ENCODE measurements around the gene ADRA2C.

The ADRA2C gene

DNA sequence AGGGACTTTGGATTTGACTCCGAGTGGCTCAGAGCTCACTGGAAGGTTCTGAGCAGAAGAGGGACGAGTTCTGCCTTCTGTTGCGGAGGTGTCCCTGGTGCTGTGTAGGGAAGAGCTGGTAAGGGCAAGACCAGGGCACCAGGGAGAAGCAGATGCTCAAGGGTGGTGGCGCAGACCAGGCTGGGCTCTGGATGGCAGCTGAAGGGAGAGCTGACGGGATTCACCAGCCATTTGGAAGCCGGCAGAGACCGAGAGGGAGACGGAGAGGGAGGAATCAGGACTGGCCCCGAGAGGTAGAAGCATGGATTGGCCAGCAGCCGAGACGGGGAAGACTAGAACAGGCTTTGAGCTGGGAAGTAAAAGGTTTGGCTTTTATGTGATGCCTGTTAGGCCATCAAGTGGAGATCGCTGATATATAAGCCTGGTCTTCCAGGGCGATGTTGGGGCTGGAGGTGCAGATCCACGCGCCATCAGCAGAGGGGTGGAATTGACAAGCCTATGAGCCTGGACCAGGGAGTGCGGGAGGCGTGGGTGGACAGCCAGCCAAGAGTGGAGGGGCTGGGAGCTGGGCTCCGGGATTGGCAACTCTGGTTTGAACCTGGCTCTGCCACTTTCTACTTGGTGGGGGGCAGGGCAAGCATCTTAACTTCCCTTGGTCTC lies 43.4 kb downstream of the ADRA2C start:
- TF ChIP-seq, protein P1, sequence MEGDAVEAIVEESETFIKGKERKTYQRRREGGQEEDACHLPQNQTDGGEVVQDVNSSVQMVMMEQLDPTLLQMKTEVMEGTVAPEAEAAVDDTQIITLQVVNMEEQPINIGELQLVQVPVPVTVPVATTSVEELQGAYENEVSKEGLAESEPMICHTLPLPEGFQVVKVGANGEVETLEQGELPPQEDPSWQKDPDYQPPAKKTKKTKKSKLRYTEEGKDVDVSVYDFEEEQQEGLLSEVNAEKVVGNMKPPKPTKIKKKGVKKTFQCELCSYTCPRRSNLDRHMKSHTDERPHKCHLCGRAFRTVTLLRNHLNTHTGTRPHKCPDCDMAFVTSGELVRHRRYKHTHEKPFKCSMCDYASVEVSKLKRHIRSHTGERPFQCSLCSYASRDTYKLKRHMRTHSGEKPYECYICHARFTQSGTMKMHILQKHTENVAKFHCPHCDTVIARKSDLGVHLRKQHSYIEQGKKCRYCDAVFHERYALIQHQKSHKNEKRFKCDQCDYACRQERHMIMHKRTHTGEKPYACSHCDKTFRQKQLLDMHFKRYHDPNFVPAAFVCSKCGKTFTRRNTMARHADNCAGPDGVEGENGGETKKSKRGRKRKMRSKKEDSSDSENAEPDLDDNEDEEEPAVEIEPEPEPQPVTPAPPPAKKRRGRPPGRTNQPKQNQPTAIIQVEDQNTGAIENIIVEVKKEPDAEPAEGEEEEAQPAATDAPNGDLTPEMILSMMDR (IDR thresholded peaks at IDR 0.05), result no peak

DNA sequence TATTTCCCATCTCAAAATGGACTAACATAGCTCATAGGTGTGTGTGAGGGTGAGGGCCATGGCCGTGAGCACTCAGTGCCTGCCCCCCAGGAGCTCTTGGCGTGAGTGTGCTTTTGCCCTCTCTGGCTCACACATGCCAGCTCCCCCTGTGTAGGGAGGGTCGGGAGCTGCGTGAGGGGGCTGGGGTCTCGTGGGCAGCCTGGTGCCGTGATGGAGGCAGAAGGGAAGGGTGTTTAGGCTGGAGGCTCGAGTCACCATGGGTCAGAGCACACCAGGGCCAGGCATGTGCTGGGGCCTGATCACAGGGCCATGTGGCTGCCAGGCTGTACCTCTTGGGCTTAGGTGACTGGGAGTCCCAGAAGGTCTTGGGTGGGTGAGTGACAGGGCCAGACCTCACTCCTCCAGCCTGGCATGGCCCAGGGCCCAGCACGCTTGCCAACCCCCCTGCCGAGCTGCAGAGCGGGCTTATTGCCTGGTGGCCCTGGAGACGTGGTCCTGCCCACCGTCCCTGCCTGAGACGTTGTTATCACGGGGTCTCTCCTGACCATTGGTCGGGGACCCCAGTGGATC lies 44.0 kb downstream of the ADRA2C start:
- TF ChIP-seq, protein P1 (IDR thresholded peaks at IDR 0.05), result no peak

DNA sequence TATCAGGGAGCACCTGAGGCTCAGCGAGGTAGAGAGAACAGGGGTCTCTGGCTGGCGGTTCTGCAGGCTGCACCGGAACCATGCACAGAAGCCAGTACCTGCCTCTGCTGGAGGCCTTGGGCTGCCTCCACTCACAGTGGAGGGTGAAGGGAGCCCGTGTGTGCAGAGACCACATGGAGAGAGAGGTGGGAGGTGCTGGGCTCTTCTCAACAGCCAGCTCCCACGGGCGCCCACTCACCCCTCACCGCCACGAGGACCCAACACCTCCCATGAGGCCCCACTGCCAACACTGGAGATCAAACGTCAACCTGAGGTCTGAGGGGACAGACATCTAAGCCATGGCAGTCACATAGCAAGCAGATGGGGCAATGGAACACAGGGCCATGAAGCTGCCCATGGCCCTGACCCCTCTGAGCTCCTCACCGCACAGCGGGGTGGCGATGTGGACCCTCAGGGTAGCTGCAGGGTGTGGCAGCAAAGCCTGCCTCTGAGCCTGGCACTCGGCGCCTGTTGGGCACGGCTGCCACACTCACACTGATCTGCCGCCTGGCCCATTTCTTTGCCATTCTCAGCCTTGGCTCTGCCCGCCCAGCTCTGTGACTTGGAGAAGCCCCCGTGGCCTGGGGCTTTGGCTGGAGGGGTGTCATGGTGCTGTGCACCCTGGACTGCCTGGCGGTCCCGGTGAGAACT lies 44.8 kb downstream of the ADRA2C start:
- TF ChIP-seq, protein P1 (IDR thresholded peaks at IDR 0.05), result no peak

DNA sequence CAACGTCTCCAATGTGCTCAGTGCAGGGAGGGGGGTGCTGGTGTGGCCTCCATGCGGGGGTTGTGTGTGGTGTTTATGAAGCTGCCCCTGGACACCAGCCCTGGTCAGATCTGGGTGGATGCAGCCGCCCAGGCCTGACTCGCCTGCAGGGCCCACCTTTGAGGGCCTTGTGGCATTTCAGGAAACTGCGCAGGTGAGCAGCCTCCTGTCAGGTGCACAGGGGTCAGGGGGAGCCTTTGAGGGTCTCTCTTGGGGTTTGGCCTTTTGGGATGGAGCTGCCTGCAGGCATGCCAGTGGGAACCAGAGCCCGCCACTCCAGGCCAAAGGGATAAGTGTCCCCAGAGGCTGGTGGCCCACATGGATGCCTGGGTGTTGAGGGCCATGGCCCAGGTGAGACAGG lies 45.4 kb downstream of the ADRA2C start:
- TF ChIP-seq, protein P1 (IDR thresholded peaks at IDR 0.05), result no peak

DNA sequence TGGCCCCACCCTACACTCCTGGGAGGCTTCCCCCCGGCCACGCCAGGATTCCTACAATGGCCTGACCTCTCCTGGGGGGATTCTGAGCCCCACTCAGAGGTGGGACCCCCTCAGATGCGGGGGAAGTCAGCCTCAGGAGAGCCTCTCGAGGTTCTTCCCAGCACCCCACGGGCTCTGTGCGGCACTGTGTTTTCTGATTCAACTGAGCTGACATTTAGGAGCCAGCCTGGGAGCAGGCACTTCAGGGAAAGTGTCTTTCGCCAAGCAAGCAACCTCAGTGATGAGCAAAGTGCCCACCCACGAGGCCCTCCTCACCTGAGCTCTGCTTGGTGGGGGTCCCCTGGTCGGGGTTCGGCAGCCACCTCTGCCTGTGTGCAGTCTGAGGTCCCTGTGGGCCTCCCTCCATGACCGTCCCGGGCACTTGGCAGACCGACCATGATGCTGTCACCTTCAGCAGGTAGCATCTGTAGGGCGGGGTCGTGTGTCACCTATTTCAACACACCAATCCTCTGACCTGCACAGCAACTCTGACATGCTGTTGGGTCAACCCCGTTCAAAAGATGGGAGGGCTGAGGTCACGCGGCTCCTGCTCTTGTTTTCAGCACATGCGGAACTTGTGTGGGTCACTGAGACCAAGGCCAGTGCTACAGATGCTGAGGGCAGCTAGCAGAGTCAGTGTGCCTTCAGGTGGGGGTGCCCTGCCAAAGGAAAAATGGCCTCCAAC lies 46.2 kb downstream of the ADRA2C start:
- TF ChIP-seq, protein P1 (IDR thresholded peaks at IDR 0.05), result no peak

DNA sequence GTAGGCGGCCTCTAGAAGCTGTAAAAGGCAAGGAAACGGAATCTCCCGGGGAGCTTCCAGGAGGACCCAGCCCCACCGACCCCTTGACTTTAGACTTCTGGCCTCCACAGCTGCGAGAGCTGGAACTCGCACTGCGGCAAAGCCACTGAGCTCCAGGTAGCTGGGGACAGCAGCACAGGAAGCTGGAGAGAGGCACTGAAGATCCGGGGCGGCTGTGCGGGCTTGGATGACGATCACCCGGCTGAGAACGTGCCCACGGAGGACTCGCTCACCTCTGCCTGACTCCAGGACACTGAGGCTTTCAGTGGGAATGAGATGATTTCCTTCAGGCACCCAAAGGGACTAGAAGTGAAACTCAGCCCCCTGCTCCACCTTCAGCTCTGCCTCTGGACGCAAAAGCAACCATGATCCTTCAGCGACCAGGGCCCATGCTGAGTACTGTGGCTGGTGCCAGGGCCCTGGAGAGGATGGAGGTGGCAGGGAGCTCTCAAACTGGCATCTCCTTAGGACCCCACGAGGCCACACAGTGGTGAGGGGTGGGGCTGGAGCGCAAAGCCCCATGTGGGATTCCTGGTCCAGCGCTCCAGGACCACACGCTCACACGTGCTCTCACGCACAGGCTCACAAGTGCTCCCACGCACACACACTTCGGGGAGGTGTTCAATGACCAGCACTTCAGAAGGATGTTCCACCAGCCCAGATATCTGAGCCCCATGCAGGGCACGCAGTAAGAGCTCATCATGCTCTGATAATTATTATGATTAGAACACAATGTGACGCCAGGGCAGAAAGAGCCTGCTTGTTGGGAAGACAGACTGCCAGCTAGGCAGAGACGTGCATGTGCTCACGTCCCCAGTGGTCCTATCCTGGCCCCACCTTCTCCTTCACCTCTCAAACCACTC lies 47.2 kb downstream of the ADRA2C start:
- TF ChIP-seq, protein P1 (IDR thresholded peaks at IDR 0.05), result no peak

All from LNCAP (cell line).